Measurements from ENCODE around the gene ZNF136.
A peak's percentile ranks its signal among the peaks of the same experiment; 100 is the strongest.

The ZNF136 gene

DNA sequence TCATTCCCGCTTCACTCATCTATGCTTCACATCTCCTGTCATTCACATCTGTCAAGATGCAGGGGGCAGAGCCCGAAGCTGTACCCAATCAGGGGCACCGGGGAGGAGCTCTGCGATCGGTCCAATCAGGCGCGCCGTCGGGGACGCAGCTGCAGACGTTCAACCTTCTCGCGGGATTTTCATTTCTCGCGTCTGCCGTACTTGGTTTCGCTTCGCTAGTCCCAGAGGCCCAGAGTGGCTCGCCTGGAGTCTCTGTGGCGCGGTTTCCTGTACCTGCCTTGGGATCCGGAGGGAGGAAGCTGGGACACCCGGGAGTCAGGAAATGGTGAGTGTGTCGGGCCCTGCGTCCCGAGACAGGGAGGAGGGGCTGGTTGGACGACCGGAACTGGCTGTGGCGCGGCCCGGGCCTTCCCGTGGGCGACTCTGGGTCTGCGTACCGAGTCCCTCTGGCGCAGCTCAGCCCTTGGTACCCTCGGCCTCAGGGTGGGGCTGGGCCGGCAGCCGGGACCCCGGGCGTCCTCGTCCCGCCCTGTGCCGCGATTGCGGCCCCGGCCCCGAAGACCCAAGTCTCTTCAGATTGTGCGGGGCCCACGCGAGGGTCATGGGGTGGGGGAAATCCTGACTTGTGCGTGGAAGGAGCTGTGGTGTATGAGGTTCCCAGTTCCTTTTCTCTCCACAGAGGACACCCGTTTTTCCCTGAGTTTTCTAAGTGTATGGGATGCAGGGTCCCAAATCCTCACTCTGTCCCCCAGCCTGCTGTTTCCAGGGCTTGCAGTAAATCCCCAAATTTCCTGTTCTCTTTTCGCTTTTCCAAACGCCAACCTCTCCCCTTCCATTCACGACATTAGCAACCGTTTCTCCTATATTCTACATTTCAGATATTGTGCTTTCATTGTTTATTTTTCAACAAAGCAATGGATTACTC lies at the start of gene ZNF136:
Gene ZNF136, plus strand, starts transcription at position 215 of the 925 bp plus-strand sequence. Its CDS starts 108 bp downstream, at position 323.
- peak; percentile 33 to 95 (median 86) for DNase-seq

DNA sequence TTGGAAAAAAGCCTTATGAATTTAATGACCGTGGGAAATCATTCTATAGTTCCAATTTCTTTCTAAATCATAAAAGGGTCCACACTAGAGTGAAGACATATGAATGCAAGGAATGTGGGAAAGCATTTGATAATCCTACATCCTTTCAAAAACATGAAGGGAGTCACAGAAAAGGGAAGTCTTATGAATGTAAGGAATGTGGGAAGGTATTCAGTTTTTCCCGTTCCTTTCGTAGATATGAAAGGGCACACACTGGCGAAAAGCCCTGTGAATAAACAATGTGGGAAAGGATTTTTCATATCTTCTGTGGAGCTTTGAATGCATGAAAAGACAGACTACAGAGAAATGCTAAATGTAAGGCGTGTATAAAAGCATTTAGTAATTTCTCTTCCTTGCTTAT lies 49.8 kb upstream of the ZNF136 start:
- no peak for DNase-seq

DNA sequence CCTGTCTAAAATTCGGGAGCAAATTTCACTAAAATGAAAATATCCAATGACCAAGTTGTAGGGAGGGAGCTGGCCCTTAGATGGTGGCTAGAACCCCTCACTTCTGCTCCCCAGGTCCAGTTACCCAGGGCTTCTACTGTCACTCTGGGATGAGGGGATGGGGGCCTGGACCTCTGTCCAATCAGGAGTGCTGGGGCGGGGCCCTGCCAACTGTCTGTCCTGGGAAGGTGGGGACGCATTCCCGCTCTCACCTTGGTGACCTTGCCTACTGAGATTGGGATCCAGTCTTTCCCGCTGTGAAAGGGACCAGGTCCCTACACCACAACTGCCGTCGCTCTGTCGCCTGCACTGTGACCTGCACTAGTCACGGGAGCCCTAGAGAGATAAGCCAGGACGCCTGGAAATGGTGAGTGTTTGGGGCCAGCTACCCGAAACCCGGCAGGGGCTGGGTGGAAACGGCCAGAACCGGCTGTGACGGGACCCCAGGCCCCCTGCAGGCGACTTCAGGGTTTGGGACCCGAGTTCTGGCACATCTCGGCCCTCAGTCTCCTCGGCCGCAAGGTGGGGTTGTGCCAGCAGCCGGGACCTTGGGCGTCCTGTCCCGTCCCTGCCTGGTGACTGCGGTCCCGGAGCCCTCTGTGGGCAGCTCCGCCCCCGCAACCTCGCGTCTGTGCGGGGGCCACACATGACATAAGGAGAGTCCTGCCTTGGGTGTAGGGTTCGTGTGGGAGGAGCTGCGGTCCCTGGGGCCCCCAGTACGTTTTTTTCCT lies 45.5 kb upstream of the ZNF136 start:
- no peak for DNase-seq

DNA sequence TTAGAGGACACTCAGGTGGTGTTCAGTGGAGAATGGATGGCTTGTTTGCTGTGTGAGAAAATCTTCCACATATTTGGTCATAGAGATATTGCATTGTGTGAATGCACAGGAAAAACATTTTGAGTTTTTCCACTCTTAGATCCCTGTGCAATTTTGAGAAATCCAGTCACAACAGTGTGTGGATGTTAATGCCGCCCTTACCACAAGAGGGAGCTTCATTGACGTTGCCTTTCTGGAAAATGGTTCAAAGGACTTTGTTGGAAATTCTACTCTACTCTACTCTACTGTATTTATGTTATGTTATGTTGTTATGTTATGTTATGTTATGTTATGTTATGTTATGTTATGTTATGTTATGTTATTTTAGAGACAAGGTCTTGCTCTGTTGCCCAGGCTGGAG lies 36.2 kb upstream of the ZNF136 start:
- peak in 2 of 58 donors; percentile 0 for DNase-seq

DNA sequence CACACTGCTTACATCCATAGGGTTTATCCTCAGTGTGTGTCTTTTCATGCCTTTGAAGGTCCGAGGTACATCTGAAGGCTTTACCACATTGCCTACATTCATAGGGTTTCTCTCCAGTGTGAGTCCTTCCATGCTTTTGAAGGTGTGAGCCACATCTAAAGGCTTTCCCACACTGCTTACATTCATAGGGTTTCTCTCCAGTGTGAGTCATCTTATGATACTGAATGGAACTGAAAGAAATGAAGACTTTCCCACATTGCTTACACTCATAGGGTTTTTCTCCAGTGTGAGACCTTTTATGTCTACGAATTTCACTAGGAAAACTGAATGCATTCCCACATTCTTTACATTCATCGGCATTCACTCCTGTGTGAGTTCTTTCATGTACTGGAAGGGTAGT lies 29.8 kb upstream of the ZNF136 start:
- no peak for DNase-seq

DNA sequence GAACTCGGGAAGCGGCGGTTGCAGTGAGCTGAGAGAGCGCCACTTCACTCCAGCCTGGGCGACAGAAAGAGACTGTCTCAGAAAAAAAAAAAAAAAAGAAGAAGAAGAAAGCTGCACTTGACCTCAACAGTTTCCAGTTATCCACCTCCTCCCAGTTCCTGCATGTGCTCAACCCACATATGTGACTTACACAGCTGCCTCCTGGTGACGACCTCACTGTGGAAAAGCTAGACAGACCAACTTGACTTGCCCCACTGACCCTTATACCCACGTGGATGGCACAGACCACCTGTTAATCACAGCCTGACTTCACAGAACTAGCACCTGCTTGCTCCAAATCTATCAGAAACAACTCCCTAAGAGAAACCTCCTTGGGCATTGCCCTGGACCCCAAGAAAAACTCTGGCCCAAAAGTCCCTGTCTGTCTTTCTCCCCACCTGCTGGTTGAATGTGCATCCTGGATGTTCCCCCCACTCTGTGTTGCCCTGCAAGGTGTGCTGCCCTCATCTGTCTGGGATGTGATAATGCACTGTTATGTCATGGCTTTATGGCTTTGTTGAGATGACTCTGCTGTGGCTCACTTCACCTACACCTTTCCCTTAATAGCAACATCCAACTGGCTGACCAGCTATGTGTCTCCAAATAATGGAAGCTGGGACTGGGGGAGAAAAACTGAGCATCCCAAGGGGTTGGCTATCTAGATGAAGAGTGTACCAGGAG lies 25.5 kb upstream of the ZNF136 start:
- no peak for DNase-seq

DNA sequence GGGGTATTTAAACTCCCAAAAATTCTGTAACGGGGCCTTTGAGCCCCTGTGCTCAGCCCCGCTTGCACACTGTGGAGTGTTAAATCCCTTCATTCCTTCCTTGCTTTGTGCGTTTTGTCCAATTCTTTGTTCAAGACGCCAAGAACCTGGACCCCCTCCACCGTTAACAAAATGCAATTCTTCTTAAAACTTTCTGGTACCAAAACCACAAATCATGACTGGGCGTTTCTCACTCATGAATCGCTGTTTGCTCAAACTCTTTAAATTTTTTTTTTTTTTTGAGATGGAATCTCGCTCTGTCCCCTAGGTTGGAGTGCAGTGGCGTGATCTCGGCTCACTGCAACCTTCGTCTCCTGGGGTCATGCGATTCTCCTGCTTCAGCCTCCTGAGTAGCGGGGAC lies 23.6 kb upstream of the ZNF136 start:
- no peak for DNase-seq

DNA sequence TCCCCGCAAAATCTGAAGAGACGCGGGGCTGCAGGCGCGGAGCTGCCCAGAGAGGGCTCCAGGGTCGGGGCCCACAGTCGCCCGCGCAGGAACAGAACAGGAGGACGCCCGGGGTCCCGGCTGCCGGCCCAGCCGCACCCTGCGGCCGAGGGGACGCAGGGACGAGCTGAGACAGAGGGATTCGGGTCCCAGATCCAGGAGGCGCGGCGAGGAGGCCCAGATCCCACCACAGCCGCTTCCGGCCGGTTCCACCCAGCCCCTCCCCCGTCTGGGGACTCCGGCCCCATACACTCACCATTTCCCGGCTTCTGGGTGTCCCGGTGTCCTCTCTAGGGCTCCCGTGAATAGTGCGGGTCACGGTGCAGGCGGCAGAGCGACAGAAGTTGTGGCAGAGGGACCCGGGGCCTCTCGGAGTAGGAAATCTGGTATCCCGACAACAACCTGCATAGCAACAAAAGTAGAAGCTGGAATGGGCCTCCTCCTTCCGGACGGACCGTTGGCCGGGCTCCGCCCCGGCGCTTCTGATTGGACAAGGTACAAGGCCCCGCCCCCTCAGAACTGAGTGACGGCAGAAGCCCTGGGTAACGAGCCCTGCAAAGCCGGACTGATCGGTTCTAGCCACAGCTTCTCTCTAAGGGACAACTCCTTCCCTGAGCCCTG lies 22.9 kb upstream of the ZNF136 start, which contains the start of gene ZNF20:
Gene ZNF20, minus strand, starts transcription at position 466 of the 660 bp plus-strand sequence. Its CDS starts 168 bp downstream, at position 298.
- peak; percentile 34 to 96 (median 90) for DNase-seq

DNA sequence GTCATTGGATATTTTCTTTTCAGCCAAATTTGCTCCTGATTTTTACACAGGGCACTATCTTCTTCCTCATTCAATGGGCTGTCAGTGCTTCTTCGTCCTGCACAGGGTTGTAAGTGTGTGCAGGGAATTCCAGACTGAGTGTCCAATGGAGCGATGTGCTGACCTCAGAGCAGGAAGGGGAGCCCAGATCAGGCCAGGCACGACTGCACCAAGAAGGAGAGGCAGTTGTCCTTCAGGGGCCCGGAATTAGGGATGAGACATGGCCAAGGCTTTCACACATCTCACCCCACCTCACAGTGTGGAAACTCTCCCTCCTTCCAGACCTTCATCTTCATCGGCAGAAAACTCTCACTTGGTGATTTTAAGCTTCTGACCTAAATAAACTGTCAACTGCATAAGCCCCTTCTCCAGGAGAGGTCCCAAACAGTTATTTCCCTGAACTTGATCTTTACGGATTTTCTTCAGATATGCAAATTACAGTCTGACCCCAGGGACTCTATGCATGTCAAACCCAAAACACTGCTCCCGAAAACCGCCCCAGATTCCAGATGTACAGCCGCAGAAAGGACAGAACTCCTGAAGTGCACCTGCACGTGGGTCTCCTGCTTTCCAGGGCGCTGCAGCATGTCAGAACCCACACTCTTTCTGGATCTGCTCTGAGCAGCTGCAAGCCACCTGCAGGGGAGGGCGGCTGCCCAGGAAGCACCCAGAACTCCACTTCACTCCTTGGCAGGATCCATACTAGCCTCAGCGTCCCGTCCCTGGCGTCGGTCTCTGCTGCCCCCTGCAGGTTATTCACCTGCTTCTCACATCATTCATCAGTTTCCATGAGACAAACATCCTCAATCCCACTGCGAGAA lies 22.1 kb upstream of the ZNF136 start:
- peak; percentile 3 to 90 (median 72) for DNase-seq

DNA sequence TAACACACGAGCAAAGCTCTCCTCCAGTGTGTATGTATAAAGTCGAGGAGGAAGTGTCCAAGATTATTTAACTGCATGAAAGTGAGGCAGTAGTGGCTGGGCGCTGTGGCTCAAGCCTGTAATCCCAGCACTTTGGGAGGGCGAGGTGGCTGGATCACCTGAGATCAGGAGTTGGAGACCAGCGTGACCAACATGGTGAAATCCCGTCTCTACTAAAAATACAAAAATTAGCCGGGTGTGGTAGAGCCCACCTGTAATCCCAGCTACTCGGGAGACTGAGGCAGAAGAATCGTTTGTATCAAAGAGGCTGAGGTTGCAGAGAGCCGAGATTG lies 21.5 kb upstream of the ZNF136 start:
- no peak for DNase-seq

DNA sequence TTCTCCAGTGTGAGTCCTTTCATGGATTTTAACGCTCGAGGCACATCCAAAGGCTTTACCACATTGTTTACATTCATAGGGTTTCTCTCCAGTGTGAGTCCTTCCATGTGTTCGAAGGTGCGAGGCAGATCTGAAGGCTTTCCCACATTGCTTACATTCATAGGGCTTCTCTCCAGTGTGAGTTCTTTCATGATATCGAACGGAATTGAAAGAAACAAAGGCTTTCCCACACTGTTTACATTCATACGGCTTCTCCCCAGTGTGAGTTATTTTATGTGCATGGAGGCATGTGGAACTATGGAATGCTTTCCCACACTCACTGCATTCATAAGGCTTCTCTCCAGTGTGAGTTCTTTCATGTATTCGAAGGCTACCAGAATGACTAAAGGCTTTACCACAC lies 17.5 kb upstream of the ZNF136 start:
- no peak for DNase-seq

DNA sequence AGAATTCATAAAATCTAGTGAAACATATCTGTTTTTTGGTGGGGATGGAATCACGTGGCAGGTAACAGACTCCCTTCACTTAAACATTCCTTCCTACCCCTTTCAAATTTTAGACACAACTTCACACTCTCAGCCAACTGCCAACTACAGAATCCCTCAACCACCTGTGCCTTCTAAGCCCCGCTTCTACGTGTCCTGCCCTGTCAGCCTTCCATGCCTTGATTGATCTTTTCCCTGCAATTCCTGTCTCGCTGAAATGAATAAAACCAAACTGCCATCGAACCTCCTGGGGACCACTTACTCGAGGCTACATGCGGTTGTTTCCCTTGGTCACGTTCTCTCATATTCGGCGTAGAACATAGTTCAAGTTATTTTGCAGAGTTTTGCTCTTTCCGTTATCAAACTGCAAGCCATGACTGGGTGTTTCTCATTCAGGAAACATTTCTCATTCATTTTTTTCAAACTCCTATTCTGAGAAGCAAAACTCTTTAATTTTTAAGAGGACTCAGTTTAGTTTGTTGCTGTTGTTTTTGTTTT lies 7.5 kb upstream of the ZNF136 start:
- DNase-seq, result no peak

DNA sequence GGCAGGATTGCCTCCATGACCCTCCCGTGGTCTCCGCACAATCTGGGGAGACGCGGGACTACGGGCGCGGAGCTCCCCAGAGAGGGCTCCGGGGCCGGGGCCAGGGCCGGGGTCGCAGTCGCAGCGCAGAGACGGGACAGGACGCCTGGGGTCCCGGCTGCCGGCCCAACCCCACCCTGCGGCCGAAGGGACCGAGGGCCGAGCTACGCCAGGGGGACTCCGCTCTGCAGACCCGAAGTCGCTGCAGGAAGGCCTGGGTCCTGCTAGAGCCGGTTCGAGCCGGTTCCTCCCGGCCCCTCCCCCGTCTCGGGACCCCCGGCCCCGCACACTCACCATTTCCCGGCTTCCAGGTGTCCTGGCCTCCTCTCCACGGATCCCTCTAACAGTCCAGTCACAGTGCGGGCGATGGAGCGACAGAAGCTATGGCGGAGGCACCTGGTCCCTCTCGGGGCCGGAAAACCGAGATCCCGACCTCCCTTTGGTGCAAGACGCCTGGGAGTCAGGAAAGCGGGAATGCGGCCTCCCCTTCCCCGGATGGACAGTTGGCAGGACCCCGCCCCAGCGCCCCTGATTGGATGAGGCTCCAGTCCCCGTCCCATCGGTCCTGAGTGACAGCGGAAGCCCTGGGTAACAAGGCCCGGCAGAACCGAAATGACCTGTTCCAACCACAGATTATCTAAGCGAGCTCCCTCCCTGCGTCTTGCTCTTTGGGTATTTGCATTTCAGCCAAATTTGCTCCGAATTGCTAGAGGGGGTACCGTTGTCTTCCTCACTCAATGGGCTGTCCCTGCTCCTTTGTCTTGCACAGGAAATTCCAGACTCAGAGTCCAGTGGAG lies 6.5 kb upstream of the ZNF136 start, which contains the start of gene ZNF625:
Gene ZNF625, minus strand, starts transcription at position 512 of the 836 bp plus-strand sequence. Its CDS starts 176 bp downstream, at position 336.
- peak; percentile 6 to 95 (median 84) for DNase-seq

DNA sequence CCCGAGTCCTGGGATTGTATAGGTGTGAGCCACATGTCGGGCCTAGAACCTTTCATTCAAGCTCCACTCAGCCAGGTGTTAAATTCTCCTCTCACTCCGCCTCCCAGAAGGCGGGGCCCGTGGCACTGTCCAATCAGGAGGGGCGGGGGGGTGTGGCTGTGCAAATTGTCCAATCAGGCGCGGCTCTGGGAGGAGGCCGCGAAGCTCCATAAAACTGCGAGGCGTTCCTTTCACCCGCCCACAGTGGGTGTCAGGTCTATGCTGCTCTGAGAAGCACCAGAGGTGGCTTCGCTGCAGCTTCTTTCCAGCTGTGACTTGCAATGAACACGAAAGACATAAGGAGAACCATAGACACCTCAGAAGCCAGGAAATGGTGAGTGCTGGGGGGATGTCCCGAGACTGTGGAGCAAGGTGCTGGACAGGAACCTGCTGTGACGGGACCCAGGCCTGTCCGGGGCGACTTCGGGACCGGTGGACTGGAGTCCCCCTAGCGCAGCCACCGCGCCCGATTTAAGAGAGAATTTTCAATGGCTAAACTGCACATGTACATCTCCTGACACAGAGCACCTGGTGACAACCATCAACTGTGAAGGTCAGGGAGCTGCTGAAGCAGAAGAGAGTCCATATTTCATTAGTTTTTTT lies 3.0 kb upstream of the ZNF136 start:
- DNase-seq, result peak in 1 of 58 donors; percentile 0

DNA sequence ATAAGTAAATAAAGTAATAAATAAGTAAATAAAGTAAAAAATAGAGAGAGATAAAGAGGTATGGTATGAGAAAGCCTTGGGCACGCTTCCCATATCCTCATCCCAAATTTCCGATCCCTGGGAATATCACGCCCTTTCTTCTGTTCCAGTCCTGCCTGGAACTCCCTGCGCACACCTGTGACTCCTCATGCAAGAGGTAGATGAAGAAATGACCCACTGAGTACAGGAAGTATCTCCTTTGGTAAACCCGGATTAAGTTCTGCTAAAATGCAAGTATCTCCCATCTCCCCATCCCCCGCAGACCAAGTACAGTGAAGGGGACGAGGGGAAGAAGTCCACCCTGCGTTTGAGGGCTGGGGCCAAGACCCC lies 399 bp upstream of the ZNF136 start:
- DNase-seq, result no peak

DNA sequence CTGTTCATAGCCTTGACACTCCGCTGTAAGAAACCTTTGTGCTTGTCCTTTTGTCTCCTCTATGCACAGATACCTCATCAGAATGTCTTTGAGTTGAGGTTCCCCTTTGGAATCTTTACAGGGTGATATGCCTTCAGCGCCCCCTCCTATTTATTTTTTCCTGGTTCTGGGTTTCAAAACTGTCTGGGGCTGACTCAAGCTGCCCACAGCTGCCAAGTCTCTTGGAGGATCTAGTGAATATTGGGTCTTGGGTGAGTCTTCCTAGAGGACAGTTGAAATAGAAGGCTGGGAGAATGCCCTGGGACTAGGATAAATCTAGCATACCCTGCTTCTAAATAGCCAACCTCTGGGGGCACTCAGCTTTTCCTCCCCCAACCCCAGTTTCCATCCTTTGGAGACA lies 930 bp downstream of the ZNF136 start:
- no peak for DNase-seq

DNA sequence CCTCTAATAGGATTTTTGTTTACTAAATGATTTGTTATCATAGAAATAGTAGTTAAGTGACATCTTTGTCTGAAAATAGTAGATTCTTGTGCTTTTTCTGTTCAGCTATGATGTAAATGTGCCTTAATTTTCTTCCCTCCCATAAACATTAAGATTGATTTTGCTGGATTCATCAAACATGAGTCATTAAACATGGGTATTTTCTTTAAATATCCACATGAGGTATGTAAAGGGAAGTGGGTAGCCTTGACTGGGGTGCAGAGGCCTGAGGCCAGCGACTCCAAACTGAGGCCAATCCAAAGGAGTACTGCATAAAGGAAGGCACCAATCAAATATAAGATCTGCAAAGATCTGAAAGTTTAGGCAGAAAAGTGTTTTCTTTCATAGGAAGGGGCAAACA lies 3.7 kb downstream of the ZNF136 start:
- no peak for DNase-seq

DNA sequence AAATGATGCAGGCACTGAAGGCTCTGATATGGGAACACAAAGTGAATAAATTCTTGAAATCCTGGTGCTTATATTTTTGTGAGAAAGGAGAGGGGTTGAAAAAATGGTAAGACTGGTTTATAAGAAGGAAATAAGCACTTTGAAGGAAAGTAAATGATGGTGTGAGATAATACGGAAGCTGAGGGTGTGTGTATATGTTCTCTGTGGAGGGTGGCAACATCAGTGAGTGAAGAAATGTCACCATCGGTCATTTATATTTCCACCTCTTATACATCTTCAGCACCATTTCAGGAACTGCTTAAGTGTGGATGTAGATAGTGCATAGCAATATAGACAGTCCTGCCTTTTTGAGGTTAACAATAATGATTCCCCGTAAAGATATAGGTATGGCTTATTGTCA lies 17.5 kb downstream of the ZNF136 start:
- DNase-seq, result no peak

Measured in anterior cingulate cortex (tissue), 58 donors.